Measurements from ENCODE around the gene PSD.

The PSD gene

GRCh38 chr10:102436312-102436711 is 17.7 kb upstream of the PSD start:
- Histone ChIP-seq H3K79me2 (ENCODE audit: insufficient read depth, low read depth) (no peaks in the 10 kb centered on the region; the same call in 1 of the 2 replicates), H2AFZ (ENCODE audit: low read depth) (no peak overlapping the region), H3K4me2 (no peak overlapping the region), H3K36me3 (ENCODE audit: insufficient read depth) (no peaks in the 10 kb centered on the region), H3K27ac (no peak overlapping the region), H3K9ac (no peak overlapping the region), H4K20me1 (ENCODE audit: insufficient read depth) (no peaks in the 10 kb centered on the region), H3K4me3 (IDR thresholded peaks at IDR 0.05; ENCODE audit: insufficient read depth, low read depth, low read length) (no peak overlapping the region), H3K4me1 (ENCODE audit: low read depth, poor library complexity, severe bottlenecking) (peaks cover 9% of the 10 kb centered on the region), H3K27me3 (ENCODE audit: insufficient read depth, low read depth) (peaks cover 12% of the 10 kb centered on the region; the same call in 1 of the 2 replicates)
- TF ChIP-seq CTCF (conservative IDR thresholded peaks at IDR 0.05; ENCODE audit: low read depth, low read length) = no peak

GRCh38 chr10:102435529-102436233 is 17.1 kb upstream of the PSD start:
- H3K27ac ChIP-seq = no peak overlapping the region
- peaks cover 10% of the 10 kb centered on the region for H3K4me1 ChIP-seq (ENCODE audit: low read depth, poor library complexity, severe bottlenecking)
- H3K27me3 ChIP-seq (ENCODE audit: insufficient read depth, low read depth) = peaks cover 12% of the 10 kb centered on the region; the same call in 1 of the 2 replicates
- H3K9ac ChIP-seq = no peak overlapping the region
- H4K20me1 ChIP-seq (ENCODE audit: insufficient read depth) = no peaks in the 10 kb centered on the region
- no peak for TF ChIP-seq CTCF (conservative IDR thresholded peaks at IDR 0.05; ENCODE audit: low read depth, low read length)
- no peak overlapping the region for H3K4me3 ChIP-seq (IDR thresholded peaks at IDR 0.05; ENCODE audit: insufficient read depth, low read depth, low read length)
- H3K36me3 ChIP-seq (ENCODE audit: insufficient read depth) = no peaks in the 10 kb centered on the region
- H2AFZ ChIP-seq (ENCODE audit: low read depth) = no peak overlapping the region
- no peaks in the 10 kb centered on the region; the same call in 1 of the 2 replicates for H3K79me2 ChIP-seq (ENCODE audit: insufficient read depth, low read depth)
- H3K4me2 ChIP-seq = no peak overlapping the region

GRCh38 chr10:102435133-102435497 is 16.5 kb upstream of the PSD start:
- Histone ChIP-seq H4K20me1 (ENCODE audit: insufficient read depth) (no peaks in the 10 kb centered on the region), H3K27ac (no peak overlapping the region), H3K27me3 (ENCODE audit: insufficient read depth, low read depth) (peaks cover 12% of the 10 kb centered on the region; the same call in 1 of the 2 replicates), H2AFZ (ENCODE audit: low read depth) (no peak overlapping the region), H3K4me1 (ENCODE audit: low read depth, poor library complexity, severe bottlenecking) (peaks cover 10% of the 10 kb centered on the region), H3K4me3 (IDR thresholded peaks at IDR 0.05; ENCODE audit: insufficient read depth, low read depth, low read length) (no peak overlapping the region), H3K36me3 (ENCODE audit: insufficient read depth) (no peaks in the 10 kb centered on the region), H3K9ac (no peak overlapping the region), H3K4me2 (no peak overlapping the region), H3K79me2 (ENCODE audit: insufficient read depth, low read depth) (no peaks in the 10 kb centered on the region; the same call in 1 of the 2 replicates)
- no peak for TF ChIP-seq CTCF (conservative IDR thresholded peaks at IDR 0.05; ENCODE audit: low read depth, low read length)

- no peaks in the 10 kb centered on the region for H3K36me3 ChIP-seq (ENCODE audit: insufficient read depth)
- H4K20me1 ChIP-seq (ENCODE audit: insufficient read depth) = no peaks in the 10 kb centered on the region
- peaks cover 15% of the 10 kb centered on the region for H3K4me1 ChIP-seq (ENCODE audit: low read depth, poor library complexity, severe bottlenecking)
- no peak overlapping the region for H3K27ac ChIP-seq
- H3K4me2 ChIP-seq = no peak overlapping the region
- no peak overlapping the region for H2AFZ ChIP-seq (ENCODE audit: low read depth)
- H3K4me3 ChIP-seq (IDR thresholded peaks at IDR 0.05; ENCODE audit: insufficient read depth, low read depth, low read length) = no peak overlapping the region
- no peak overlapping the region for H3K9ac ChIP-seq
- TF ChIP-seq CTCF (conservative IDR thresholded peaks at IDR 0.05; ENCODE audit: low read depth, low read length) = no peak
- no peaks in the 10 kb centered on the region; the same call in 1 of the 2 replicates for H3K79me2 ChIP-seq (ENCODE audit: insufficient read depth, low read depth)
- H3K27me3 ChIP-seq (ENCODE audit: insufficient read depth, low read depth) = peaks cover 12% of the 10 kb centered on the region; the same call in 1 of the 2 replicates
Observed at GRCh38 chr10:102434394-102435132, 16.0 kb upstream of the PSD start.
